Daoy (cell line): Measurements from ENCODE around the gene SMIM1. TPM values are rescaled to one million over a fixed set of nuclear protein-coding genes. Genes with fewer than 3 reads are reported as not detected.

Source experiments
- DNase-seq: peaks from one replicate; pipeline ENCODE4 v3.0.0-alpha.2; 2015; ENCODE audit warnings: low read depth
- total RNA-seq: library from RNA; depleted of rRNA; stranded (reverse); fragments of >200 nt; shearing (Covaris generic); gene quantifications from 2 replicates; pipeline ENCODE4 v1.2.3, GENCODE V29; 2014

Gene SMIM1
- total RNA-seq, 1 experiment from 2014 or later = not detected

DNA sequence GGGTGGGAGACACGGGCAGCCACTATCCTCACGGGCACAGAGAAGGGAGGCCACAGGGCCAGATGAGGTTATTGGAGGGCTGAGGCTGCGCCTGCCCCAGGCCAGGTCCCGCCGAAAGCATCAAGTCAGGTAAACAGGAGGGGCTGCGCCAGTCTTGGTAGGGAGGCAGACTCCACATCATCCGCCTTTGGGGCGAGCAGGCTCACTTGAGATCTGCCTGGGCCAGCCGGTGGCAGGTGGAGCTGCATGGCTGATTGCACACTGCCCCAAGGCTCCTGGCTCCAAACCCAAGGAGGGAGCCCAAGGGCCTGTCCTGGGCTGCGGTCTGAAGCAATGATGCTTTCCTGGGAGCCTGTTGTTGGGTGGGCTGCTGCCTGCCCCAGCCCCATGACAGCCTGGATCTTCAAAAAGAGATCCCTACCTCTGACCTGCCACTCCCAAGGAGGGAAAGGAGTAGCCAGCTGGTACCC is 4.6 kb downstream of the SMIM1 start:
- DNase-seq = no peak

DNA sequence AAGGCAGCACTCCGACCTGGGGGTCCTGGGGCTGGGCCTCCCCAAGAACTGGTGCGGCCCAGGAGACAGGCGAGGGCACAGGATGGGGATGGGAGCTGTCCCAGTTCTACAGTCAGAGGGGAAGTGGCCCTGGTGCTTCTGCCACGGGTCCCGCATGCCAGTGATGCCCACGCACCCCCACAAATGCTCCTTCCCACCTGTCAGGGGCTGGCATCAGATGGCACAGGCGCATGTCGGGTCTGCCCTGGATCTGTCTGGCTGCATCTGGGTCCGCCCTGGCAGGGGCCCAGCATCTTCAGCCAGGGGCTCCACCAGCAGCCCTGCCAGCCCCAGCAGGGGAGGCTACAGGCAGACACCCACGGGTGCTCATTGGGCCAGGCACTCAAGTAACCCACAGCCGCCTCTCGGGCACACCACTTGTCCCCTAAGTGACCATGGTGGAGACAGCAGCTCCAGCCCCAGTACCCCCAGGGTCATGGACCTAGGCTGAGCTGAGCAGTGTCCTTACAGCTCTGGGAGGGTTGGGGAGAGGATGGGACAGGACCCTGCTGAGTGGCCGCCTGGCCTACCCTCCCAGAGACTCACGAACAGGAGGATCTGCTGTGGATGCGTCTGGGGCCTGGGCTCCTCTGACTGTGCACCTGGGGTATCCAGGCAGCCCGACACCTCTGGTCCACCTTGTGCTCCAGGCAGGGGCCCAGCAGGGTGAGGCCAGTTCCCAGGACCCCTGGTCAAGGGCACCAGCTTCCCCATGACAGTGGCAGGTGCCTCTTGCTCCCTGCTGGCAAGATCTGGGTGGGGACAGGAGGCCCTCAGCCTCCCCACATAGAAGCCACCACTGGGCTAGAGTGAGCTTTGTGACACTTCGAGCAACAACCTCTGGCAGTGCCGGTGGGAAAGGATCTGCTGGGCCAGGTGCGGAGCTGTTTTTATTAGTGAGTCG is 5.4 kb downstream of the SMIM1 start:
- no peak for DNase-seq

DNA sequence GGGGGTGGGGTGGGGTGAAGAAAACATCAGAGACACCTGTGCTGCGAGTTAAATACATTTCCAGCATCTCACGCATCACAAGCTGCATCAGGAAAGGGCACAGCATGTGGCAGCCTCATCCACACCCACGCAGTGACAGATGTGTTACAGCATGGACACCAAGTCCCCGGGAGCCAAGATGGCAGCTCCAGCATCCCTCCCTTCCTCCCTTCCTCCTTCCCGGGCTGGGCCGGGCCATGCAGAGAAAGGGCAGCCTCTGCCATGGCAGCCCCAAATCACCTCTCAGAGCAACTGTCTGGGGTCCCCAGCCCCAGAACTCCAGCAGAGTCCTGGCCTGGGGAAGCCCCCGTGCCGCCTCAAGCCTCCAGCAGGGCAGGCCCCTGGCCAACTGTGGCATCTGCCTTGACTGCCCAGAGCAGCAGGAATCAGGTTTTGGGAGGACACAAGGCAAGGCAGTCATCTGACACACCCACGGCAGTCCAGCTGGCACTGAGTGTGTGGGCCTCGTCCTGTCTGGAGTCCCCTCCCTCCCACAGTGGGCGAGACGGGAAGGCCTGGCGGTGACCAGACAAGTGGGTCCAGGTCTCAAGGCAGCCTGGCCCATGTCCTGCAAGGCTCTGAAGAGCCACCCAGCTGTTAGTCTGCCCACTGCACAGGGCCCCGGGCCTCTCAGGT is 6.2 kb downstream of the SMIM1 start:
- no peak for DNase-seq

DNA sequence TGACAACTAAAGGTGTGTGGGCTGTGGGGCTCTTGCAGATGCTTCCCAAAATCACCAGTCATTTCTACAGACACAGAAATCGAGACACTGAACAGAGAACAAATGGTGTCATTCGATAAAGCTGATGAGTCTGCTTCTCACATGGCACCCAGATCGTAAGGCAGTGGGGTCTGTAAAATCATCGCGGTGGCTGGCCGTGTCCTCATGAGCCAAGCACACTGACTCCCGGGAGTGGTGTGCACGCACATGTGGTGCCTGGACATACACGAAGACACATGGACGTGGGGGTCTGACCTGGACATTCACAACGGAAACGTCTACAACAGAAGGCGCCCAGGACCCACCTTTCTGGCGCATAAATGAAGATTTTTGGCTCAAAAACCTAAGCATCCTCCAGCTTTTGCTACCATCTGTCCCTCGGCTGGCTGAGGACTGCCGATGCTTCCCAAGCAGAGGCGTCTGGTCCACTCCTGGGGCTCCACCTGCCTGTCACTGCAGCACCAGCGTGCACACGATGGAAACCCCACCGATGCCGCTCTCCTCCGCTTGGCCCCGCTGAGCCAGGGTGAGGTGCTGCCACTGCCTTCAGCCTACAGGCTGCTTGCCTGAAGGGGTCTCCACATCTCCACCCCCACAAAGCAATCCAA is 6.8 kb downstream of the SMIM1 start:
- DNase-seq = no peak

DNA sequence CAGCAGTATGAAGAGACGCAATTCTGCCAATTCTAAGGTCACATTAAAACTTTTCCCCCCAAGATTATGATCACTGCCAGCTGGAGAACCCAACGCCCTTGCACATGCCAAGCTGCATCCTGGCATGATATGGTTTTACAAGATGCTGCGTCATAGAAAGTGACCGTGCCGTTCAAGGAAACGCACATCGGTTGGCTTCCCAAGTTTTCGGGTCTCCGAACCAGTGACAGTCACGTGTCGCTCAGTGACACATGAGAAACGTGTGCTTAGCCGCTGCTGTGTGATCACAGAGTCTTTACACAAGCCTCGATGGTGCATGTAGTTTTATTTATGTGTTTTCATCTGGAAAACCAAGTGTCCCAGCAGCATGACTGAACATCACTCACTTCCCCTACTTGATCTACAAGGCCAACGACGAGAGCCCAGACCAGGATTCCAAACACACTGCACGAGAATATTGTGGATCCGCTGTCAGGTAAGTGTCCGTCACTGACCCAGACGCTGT is 7.4 kb downstream of the SMIM1 start:
- no peak for DNase-seq

DNA sequence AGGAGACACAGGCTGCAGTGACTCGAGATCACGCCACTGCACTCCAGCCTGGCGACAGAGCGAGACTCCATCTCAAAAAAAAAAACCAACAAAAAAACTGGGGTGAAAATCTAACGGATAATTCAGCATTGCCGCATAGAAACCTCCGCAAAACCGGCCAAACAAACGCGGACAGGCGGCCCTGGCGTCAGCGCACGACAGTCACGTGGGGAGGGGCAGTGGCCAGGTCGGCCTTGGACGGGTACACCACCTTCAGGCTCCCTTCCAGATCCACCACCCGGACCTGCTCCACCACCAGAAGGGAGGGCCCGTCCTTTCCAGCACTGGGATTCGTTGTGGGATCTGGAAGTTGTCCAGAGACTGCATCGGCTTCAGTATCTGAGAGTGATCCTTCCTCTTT is 8.4 kb downstream of the SMIM1 start:
- DNase-seq = no peak

DNA sequence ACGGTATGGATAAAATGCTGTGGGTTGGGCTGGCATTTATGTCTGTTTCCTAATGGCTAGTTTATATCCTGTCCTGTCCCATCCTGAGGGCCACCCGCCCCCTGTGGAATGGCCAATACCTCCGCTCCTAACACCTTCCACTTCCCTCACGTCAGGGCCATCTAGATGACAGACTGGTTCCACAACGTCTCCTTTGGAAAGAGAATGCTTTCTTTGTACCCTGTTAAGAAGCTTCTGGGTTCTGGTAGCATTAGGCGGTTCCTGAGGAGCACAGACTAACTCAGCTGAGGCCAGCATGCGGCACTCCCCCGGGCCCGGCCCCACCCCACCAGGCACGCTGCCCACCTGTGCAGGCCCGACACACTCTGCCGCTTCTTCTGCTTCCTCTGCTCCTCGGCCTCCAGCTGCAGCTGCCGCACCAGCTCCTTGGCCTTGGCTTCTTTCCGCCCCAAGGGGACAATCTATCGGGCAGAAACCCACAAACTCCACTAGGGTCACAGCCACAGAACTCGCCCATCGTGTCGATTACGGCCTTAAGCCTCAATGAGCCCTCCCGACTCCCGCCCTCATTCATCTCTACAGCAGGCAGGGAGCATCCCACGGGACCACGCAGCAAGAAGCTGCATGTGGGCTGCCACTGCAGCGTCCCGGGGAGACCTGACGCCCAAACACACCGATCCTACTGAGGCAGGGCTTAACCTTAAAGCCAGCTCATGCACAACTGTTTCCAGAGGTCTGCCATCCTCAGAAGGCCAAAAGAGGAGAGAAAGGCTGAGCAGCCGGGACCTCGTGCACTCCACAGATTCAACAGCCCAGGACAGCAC is 11.3 kb downstream of the SMIM1 start:
- no peak for DNase-seq

DNA sequence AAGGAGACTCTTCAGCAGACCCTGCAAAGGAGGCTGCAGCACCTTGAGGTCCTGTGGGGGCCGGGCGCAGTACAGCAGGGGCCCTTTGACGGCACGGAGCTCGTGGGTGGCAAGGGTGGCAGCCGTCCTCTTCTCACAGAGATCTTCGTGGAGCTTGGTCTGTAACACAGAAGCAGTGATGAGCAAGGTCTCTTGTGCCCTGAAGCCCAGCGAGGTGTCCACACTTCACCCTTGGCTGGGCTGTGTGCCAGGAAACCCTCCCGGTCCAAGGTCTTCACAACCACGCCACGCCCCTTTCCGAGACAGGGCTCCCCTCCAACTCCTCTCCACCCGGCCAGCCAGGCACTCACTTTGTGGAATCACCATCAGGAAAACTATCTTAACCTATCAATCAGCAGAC is 12.5 kb downstream of the SMIM1 start:
- no peak for DNase-seq

DNA sequence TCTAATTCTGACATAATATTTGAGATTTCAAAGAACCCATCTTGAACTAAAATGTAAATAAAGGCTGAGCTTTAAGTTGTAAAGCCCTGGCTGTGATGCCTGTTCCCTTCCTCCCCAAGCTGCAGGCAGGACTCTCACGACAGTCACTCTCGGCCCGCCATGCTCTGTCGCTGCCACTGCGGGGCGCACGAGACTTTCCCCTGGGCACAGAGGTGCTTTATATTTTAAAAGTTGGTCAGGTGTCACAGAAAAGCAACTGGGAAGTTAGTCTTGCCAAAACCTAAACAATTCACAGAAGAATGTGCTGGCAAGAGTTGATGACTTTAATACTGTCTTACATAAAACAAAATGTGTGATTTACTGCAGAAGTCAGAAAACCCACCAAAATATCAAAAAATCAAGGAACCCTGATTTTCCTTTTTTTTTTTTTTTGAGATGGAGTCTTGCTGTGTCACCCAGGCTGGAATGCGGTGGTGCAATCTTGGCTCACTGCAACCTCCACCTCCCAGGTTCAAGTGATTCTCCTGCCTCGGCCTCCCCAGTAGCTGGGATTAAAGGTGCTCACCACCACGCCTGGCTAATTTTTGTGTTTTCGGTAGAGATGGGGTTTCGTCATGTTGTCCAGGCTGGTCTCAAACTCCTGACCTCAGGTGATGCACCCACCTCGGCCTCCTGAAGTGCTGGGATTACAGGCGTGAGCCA is 13.1 kb downstream of the SMIM1 start:
- DNase-seq = no peak

DNA sequence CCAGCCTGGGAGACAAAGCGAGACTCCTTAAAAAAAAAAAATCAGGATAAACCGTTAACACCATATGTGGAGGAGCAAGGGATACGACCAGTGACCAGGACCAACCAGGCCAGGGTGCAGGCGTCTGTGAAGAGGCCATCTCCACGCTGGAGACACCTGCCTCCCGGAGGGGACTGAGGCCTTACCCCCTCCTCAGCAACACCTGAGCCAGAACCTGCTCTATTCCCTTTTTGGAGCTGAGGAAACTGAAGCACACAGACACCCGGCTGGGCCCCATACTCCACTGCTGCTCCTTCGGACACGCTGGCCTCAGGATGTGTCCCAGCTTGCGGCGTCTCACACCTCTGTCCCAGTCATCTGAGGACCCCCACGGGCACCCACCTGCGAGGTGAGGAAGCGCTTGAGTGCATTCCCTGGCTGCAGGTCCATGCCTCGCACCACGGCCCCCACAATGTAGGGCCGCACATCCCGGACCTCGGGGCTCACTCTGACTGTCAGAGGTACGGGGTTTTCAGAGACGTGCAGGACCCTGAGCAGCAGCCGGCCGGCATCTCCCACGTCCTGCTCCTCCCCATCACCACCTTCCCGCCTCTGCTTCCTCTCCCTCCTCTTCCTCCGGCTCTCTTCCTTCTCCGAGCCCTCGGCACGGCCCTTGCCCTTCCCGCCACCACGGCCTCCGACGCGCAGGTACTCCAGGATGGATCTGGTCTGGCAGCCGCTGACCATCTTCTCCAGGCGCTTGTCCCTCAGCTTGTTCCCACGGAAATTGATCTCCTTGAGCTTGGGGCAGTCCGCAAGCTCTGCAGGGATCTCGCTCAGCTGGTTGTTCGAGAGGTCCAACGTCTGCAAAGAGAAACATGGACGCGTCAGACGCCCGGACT is 14.2 kb downstream of the SMIM1 start:
- DNase-seq = no peak

DNA sequence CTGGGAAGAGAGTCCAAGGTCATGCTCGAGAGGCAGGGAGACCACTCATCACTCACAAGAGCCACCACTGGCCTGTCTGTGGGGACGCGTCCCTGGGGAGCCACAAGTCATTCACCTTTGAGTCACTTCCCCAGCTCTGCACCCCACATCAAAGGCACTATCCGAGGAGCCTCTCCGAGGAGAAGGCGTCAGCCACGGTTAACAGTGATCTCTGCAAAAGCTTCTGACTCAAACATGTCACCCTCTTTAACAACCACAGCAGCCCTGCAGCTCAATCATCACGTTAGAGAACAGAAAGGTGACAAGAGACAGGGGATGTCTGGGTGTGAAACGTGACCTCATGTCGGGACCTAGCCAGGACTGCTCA is 14.8 kb downstream of the SMIM1 start:
- DNase-seq = no peak

DNA sequence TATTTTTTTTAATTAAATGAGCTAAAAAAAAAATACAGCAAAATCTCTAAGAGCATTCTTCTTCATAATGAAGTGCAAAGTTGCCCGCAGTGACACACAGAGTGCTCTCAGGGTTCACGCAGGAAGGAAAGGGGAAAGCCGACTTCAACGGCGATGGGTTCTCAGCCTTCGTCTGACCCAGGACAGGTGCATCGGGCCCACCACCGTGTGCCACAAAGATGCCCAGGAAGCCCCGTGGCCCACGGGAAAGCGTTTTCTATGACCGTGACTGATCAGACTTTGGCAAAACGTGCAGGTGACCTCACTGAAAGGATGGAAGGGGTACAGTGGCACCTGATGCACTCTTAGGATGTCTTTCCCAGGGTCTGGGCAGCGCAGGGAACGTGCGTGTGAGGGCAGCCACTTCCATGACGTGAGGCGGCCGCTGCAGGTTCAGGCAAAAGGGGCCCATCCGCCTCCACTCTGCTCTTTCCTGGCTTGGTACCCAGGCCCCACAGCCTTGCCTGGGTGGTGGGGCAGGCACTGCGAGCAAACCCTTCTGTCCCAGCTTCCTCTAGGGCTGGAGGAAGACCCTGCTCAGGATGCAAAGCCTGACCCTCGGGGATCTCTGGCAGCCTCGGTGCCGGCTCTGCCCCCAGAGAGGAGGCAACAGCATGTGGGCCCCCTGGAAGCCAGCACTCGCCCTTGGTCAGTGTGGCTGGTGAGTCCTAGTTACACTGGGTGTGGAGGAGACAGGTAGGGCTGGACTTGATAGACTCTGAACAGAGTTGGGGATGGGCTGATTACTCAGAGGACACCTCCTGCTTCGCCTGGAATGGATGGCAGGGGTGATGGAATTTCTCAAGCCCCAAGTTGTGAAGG is 15.4 kb downstream of the SMIM1 start:
- DNase-seq = no peak

DNA sequence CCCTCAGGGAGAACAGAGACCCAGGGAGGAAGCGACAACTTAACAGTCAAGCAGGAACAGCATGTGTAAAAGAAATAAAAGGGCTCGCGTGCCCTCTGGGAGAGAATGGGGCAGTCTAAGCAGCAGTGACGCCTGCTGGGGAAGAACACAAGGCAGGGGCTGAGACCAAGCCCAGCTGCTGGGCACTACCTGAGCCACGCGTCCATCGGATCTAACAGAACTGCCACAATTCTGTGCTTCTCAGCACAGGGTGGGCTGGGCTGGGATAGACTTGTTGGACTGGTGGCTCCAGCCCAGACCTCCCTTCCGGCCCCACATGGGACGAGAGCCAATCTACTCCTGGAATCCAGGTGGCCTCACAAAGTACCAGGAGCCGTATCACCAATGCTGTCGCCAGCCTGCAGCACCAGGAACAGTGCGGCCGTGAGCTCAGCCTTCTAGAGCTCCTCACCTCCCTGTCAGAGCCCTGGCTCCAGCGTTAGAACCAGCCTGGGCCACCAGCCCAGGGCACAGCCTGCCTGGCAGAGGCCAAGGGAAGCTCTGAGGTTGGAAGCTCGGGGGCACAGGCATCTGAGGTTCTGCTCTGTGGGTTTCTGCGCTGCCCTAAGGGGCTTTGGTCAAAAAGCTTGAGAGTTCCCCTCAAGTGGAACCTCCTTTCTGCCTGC is 16.3 kb downstream of the SMIM1 start:
- no peak for DNase-seq

DNA sequence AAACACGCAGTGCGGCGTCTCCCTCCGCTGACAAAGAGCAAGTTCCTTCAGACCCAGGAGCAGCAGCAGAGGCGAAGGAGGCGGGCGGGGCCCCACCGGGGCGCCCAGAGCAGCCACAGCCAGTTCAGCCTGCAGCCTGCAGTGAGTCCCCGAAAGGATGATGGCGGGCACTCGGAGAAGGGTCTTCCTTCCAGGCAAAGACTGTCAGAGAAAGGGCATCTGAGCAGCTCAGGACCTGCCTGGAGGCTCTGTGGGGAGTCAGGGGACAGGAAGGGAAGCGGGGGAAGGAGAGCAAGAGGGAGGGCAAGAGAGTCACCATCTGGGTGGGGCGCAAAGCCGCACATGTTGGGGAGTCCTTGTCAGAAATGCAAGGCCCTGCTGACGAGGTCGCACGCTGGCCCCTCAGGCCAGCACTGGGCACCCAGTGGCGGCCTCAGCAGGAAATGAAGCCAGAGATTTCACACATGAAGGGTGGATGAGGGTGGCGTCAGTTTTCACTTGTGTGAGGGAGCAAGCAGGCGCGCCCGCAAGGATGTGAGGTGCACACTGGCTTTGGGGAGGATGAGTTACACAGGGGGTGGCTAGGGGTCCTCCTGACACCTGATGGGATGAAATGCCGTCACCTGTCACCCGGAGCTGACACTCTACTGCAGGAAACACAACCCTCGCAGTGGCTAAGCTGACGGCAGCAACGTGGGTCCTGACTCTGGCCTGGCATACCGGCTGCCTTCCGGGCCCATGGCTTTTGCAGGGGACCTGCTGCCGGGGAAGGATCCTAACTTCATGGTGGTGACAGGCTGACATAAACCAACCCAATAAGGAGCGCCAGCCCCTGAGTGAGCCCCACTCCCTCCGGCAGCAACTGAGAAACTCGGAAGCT is 17.1 kb downstream of the SMIM1 start:
- DNase-seq = no peak

DNA sequence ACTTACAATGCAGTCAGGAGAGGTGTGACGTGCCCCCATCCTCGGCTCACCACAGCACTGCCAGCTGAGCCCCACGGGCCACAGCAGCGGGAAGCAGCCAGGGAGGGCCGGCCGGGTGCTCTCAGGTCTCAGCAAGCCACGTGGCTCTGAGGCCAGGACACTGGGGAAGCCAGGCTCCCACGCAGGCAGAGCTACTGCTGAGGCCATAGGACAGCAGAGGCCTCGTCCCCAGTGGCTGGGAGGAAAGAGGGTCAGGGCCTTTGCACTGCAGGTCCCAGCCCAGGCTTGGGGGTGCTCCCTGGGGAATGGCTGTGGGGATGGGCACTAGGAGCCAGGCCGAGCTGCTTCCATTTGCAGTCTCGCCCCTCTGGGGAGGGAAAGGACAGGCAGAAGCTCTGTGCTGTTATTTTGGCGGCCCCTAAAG is 18.0 kb downstream of the SMIM1 start:
- no peak for DNase-seq

DNA sequence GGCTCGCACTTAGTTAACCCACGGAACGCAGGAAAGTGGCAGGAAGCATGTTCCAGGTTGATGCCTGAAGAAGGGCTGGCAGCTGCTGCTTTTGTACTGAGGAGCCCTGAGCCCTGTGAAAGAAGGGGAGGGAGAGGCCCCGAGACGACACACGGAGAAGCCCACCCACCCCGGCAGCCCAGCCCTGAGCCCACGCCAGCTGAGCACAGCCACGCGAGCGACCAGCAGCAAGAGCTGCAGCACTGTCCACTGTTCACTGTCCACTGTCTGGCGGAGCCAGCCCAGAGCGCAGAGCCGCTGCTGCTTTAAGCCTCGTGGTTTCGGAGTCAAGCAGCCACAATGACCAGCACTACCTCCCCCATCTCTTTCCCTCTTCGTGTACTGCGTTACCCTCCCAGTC is 18.4 kb downstream of the SMIM1 start:
- DNase-seq = no peak
